Thoracic aorta (tissue), 2 donors: ENCODE measurements around the gene TRNT1. TPM values are rescaled to one million over a fixed set of nuclear protein-coding genes. Genes with fewer than 3 reads are reported as not detected.

Source experiments
- ATAC-seq: fragments of 150-250 bp; one replicate; pipeline ENCODE4 v1.8.0; 2017; ENCODE audit warnings: low read depth; ENCODE audit not compliant: insufficient number of reproducible peaks, low FRiP score
- DNase-seq: peaks from one replicate; pipeline ENCODE4 v3.0.0-alpha.2; 2020; ENCODE audit warnings: low spot score
- H3K27ac ChIP-seq, 2 donors: fragments of 200-600 bp; sonication (generic); 1 replicate in 1 of 2; 2 replicates in 1 of 2; pipeline ENCODE4 v1.5.1; 2016; ENCODE audit warnings: mild to moderate bottlenecking in 2 of 2, moderate library complexity in 2 of 2
- H3K27me3 ChIP-seq: fragments of 200-600 bp; sonication (generic); replicated peaks from 2 replicates; pipeline ENCODE4 v1.6.0; 2016; ENCODE audit warnings: mild to moderate bottlenecking; ENCODE audit not compliant: insufficient read depth
- H3K36me3 ChIP-seq: fragments of 200-600 bp; sonication (generic); one replicate; pipeline ENCODE4 v1.5.1; 2016
- H3K4me1 ChIP-seq, 2 donors: fragments of 200-600 bp; sonication (generic); 1 replicate in 1 of 2; 2 replicates in 1 of 2; pipeline versions ENCODE4 v1.5.1 to v1.6.0; 2016; ENCODE audit warnings: low read depth in 2 of 2, mild to moderate bottlenecking in 1 of 2; ENCODE audit not compliant: control insufficient read depth in 1 of 2
- H3K4me3 ChIP-seq: fragments of 200-600 bp; sonication (generic); 2 replicates; pipeline ENCODE4 v1.5.1; 2016; ENCODE audit warnings: mild to moderate bottlenecking
- H3K9me3 ChIP-seq: fragments of 200-600 bp; sonication (generic); 2 replicates; pipeline ENCODE4 v1.5.1; 2016
- total RNA-seq, 2 donors: library from RNA; depleted of rRNA; stranded (reverse); fragments of >200 nt; gene quantifications; one replicate each; pipeline versions ENCODE4 v1.1.0 to v1.2.3, GENCODE V29; 2016
- TF ChIP-seq, protein P1 (sequence below): fragments of 200-600 bp; sonication (generic); IDR thresholded peaks from one replicate; pipeline ENCODE4 v1.5.1; 2019; ENCODE audit warnings: antibody characterized with exemption

TRNT1 gene
- total RNA-seq, 2 donors from 2014 or later = 21.9 to 23.8 TPM

DNA sequence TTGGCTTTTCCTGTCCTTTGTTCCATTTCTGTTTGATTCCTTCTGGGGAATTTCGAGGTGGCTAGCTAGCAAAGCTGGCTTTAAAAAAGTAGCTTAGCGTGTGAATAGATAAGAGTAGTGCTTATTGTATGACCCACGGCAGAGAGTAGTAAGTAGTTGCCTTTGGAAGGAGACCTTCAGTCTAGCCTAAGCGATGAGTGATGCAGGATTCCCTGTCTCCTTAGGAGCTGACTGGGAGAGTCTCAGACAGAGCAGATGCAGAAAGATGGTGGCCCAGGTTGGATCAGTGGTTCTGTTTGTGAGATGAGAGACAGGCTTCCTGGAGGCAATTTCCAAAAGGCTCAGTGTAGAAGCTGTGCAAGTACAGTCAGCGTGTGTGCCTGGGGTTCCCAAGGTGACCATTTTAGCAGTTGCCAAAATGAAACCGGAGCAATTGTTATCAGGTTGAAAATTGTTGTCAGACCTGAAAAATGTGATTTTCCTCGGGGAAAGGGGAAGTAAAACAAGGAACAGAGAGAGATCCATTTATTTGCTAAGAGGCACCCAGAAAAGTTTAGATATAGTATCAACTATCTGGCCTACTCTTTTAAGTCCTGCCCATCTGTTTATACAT is 15.9 kb upstream of the TRNT1 start:
- Histone ChIP-seq H3K9me3 (no peaks in the 10 kb centered on the region), H3K4me1 (no peaks in the 10 kb centered on the region), H3K36me3 (no peaks in the 10 kb centered on the region), H3K4me3 (no peak overlapping the region), H3K27me3 (peaks cover 4% of the 10 kb centered on the region), H3K27ac (no peak overlapping the region)
- DNase-seq = no peak
- TF ChIP-seq, protein P1, sequence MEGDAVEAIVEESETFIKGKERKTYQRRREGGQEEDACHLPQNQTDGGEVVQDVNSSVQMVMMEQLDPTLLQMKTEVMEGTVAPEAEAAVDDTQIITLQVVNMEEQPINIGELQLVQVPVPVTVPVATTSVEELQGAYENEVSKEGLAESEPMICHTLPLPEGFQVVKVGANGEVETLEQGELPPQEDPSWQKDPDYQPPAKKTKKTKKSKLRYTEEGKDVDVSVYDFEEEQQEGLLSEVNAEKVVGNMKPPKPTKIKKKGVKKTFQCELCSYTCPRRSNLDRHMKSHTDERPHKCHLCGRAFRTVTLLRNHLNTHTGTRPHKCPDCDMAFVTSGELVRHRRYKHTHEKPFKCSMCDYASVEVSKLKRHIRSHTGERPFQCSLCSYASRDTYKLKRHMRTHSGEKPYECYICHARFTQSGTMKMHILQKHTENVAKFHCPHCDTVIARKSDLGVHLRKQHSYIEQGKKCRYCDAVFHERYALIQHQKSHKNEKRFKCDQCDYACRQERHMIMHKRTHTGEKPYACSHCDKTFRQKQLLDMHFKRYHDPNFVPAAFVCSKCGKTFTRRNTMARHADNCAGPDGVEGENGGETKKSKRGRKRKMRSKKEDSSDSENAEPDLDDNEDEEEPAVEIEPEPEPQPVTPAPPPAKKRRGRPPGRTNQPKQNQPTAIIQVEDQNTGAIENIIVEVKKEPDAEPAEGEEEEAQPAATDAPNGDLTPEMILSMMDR = no peak
- no peak for ATAC-seq

DNA sequence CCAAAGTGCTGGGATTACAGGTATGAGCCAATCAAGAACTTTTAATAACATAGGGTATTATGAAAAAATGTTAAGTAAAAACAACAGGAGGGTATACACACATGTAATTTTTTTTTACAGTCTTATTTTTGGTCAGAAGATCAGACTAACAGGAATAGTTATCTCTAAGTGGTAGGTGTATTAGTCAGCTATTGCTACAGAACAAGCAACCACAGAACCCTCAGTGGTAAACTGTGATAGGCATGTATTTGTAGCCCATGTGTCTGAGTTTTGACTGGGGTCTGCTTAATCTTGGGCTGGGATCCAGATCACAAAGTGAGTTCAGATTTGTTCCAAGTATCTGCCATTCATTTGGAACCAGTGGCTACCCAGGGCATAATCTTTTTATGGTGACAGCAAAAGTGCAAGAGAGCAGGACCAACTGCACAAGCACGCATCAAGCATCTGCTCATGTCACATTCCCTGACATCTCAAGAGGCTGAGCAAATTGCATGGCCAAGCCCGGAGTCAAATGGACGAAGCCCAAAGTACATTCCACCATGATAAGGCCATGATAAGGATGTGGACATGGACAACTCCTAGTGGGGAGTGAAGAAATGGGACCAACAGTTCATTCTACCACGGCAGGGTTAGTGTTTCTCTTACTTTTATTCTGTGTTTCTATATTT is 13.6 kb upstream of the TRNT1 start:
- DNase-seq (no peak), ATAC-seq (no peak)
- no peak overlapping the region for H3K27ac ChIP-seq
- no peaks in the 10 kb centered on the region for H3K27me3 ChIP-seq
- H3K36me3 ChIP-seq = no peaks in the 10 kb centered on the region
- H3K9me3 ChIP-seq = no peaks in the 10 kb centered on the region
- H3K4me1 ChIP-seq = no peaks in the 10 kb centered on the region
- TF ChIP-seq, protein P1 = no peak
- H3K4me3 ChIP-seq = no peak overlapping the region

DNA sequence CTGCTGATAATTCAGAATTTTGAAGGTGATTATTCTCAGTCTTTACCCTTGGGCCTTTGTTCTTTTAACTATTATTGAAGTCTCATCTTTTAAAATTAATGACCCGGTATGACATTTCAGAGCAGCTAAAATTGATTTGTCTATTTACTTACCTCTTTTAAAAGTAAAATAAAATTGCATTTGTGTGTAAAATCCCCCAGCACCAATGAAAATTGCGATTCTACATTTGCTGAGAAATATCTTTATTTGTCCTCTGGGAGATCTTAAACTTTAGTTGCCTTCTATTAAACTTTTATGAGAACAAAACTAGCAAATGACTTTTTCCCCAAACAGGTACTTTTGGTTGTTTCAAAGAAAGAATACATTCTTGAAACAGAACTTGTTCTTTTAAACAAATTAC is 9.1 kb upstream of the TRNT1 start:
- Histone ChIP-seq H3K4me3 (no peak overlapping the region), H3K36me3 (no peaks in the 10 kb centered on the region), H3K27me3 (no peaks in the 10 kb centered on the region), H3K27ac (no peak overlapping the region), H3K9me3 (no peaks in the 10 kb centered on the region), H3K4me1 (no peaks in the 10 kb centered on the region)
- ATAC-seq (no peak), DNase-seq (no peak)
- TF ChIP-seq, protein P1 = no peak

DNA sequence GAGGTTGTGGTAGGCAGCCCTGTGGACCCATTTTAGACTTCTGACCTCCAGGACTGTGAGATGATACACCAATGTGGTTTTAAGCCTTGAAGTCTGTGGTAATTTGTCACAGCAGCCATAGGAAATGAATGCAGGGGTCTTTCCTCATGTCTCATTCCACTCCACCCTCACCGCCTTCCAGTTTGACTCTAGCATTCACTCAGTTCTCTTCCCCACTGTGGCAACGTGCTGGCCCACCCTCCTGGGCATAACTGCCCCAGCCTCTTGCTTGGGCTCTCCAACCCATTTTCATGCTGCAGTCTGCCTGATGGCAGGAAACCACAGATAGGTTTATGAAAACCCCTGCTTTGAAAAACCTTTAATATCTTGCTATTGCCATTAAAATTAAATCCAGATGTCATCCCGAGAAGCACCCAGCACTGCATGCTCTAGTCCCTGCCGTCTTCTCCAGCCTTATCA is 7.3 kb upstream of the TRNT1 start:
- no peak for DNase-seq
- no peak overlapping the region for H3K27ac ChIP-seq

DNA sequence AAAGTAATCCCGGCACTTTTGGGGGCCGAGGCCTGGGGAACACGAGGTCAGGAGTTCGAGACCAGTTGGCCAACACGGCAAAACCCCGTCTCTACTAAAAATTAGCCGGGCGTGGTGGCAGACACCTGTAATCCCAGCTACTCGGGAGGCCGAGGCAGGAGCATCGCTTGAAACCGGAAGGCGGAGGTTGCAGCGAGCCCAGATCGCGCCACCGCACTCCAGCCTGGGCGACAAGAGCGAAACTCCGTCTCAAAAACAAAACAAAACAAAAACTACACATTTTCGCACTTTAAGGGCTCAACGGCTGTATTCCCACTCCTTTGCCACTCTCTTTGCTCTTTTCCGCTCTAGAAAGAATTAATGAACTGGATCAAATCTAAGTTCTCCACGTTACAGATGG is 763 bp upstream of the TRNT1 start:
- peak overlapping the region; percentile 80 to 88 for H3K27ac ChIP-seq
- no peaks in the 10 kb centered on the region for H3K9me3 ChIP-seq
- peaks cover 14% of the 10 kb centered on the region for H3K36me3 ChIP-seq
- DNase-seq = no peak
- H3K4me1 ChIP-seq = peaks cover 8 to 9% of the 10 kb centered on the region in 2 donors
- no peaks in the 10 kb centered on the region for H3K27me3 ChIP-seq
- no peak for ATAC-seq
- H3K4me3 ChIP-seq = peak overlapping the region; percentile 83
- TF ChIP-seq, protein P1 = no peak

More for the DNA sequence above, 7.3 kb upstream of the TRNT1 start:
- no peaks in the 10 kb centered on the region for H3K4me1 ChIP-seq
- no peaks in the 10 kb centered on the region for H3K27me3 ChIP-seq
- no peak overlapping the region for H3K4me3 ChIP-seq
- no peak for ATAC-seq
- TF ChIP-seq, protein P1 = no peak
- H3K36me3 ChIP-seq = no peaks in the 10 kb centered on the region
- H3K9me3 ChIP-seq = no peaks in the 10 kb centered on the region
